GM12892 (cell line): ENCODE data around the gene LINC01488.

ENCODE experiments used
- POLR2A ChIP-seq: IDR thresholded peaks from 2 replicates; pipeline ENCODE4 v1.6.1; 2011; ENCODE audit warnings: low read depth, low read length, control low read depth
- POLR2AphosphoS5 ChIP-seq: IDR thresholded peaks from 2 replicates; pipeline ENCODE4 v1.6.1; 2011; ENCODE audit warnings: low read depth, low read length, control low read depth
- TAF1 ChIP-seq: IDR thresholded peaks from 2 replicates; pipeline ENCODE4 v1.6.1; 2011; ENCODE audit warnings: low read depth, mild to moderate bottlenecking, control low read depth, low read length, borderline replicate concordance

- TF ChIP-seq POLR2A (no peak), POLR2AphosphoS5 (no peak), TAF1 (no peak)
Observed at GRCh38 chr11:69436041-69436982, 45.2 kb upstream of the LINC01488 start.
